HG03442 (cell line): ENCODE measurements around the gene VAMP2.

Experiments
- ATAC-seq: cut with Tn5 transposase; IDR thresholded peaks from one replicate; pipeline ENCODE4 v1.9.1; 2021; ENCODE audit warnings: mild to moderate bottlenecking, moderate library complexity; ENCODE audit not compliant: unreplicated experiment

VAMP2 gene

GRCh38 chr17:8124350-8125153 is 38.2 kb downstream of the VAMP2 start:
- ATAC-seq, result no peak

- no peak for ATAC-seq
Observed at GRCh38 chr17:8123695-8124349, 38.9 kb downstream of the VAMP2 start, which contains the start of gene HES7. Gene HES7, minus strand, starts transcription at chr17:8124106. Its CDS starts 22 bp downstream, at chr17:8124084.

- ATAC-seq, result no peak
Observed at GRCh38 chr17:8122924-8123694, 39.6 kb downstream of the VAMP2 start.

- no peak for ATAC-seq
Observed at GRCh38 chr17:8122422-8122923, 40.3 kb downstream of the VAMP2 start.

- ATAC-seq, result peak; percentile 22
Observed at GRCh38 chr17:8121681-8122421, 40.9 kb downstream of the VAMP2 start.

GRCh38 chr17:8121407-8121680 is 41.4 kb downstream of the VAMP2 start:
- no peak for ATAC-seq

- no peak for ATAC-seq
Observed at GRCh38 chr17:8120520-8121406, 42.0 kb downstream of the VAMP2 start.

- ATAC-seq, result peak; percentile 34
Observed at GRCh38 chr17:8119581-8120519, 42.9 kb downstream of the VAMP2 start.

GRCh38 chr17:8118769-8119580 is 43.8 kb downstream of the VAMP2 start:
- ATAC-seq, result peak; percentile 43

- ATAC-seq, result no peak
Observed at GRCh38 chr17:8117980-8118768, 44.6 kb downstream of the VAMP2 start, which contains the start of gene ALOXE3. Gene ALOXE3, minus strand, starts transcription at chr17:8118514. Its CDS starts 524 bp downstream, at chr17:8117990.

- ATAC-seq, result no peak
Observed at GRCh38 chr17:8117367-8117979, 45.3 kb downstream of the VAMP2 start.

- ATAC-seq, result no peak
Observed at GRCh38 chr17:8116776-8117175, 46.0 kb downstream of the VAMP2 start.

- ATAC-seq, result no peak
Observed at GRCh38 chr17:8110907-8111306, 51.8 kb downstream of the VAMP2 start.

GRCh38 chr17:8110456-8110804 is 52.3 kb downstream of the VAMP2 start:
- ATAC-seq, result no peak

- ATAC-seq, result no peak
Observed at GRCh38 chr17:8109661-8110455, 52.9 kb downstream of the VAMP2 start.
